H1 (cell line): Measurements from ENCODE around the gene TMEM170A. TPM values are rescaled to one million over a fixed set of nuclear protein-coding genes. Genes with fewer than 3 reads are reported as not detected.

Experiments used
- CTCF ChIA-PET: fragments of 300-600 bp; sonication (Branson Sonifier 250); formaldehyde crosslinking; loops from one replicate; lab custom pipeline; 2021; ENCODE audit not compliant: partially characterized antibody; lab: Charles Lee
- POLR2A ChIA-PET: fragments of 300-600 bp; sonication (Branson Sonifier 250); formaldehyde crosslinking; loops from one replicate; lab custom pipeline; 2021; ENCODE audit warnings: inconsistent platforms; ENCODE audit not compliant: partially characterized antibody; lab: Charles Lee
- DNase-seq, 2 experiments: peaks; one replicate each; pipeline versions ENCODE4 v3.0.0 to v3.0.0-alpha.2; 2010 to 2022; ENCODE audit warnings: low spot score in 2 of 2, low read depth in 1 of 2, mixed read lengths in 1 of 2
- FAIRE-seq: peaks from 2 replicates; lab custom pipeline; 2011; peaks lifted over from hg19 to GRCh38; lab: Jason Lieb, UNC
- H2AFZ ChIP-seq: 2 replicates; pipeline ENCODE4 v1.8.1; 2012; ENCODE audit warnings: low read length, inconsistent platforms
- H2AK5ac ChIP-seq: 2 replicates; pipeline ENCODE4 v1.6.1; 2013; ENCODE audit warnings: low read depth, low read length
- H2BK120ac ChIP-seq: replicated peaks from 2 replicates; pipeline ENCODE3; 2013; ENCODE audit warnings: low read depth, low read length, inconsistent platforms
- H2BK12ac ChIP-seq: 2 replicates; pipeline ENCODE4 v1.6.1; 2013; ENCODE audit warnings: low read depth, low read length
- H2BK15ac ChIP-seq: 2 replicates; pipeline ENCODE4 v1.6.1; 2013; ENCODE audit warnings: low read length
- H2BK20ac ChIP-seq: 2 replicates; pipeline ENCODE4 v1.6.1; 2013; ENCODE audit warnings: low read length
- H2BK5ac ChIP-seq: 2 replicates; pipeline ENCODE4 v1.6.1; 2013; ENCODE audit warnings: low read depth, low read length
- H3K14ac ChIP-seq: 2 replicates; pipeline ENCODE4 v1.6.1; 2013; ENCODE audit warnings: inconsistent platforms; ENCODE audit not compliant: insufficient read length
- H3K18ac ChIP-seq: 2 replicates; pipeline ENCODE4 v1.6.1; 2013; ENCODE audit warnings: low read length; ENCODE audit errors: extremely low read depth
- H3K23ac ChIP-seq: 2 replicates; pipeline ENCODE4 v1.6.1; 2013; ENCODE audit warnings: inconsistent platforms; ENCODE audit not compliant: insufficient read length
- H3K23me2 ChIP-seq: 2 replicates; pipeline ENCODE4 v1.6.1; 2013; ENCODE audit warnings: low read depth, low read length
- H3K27ac ChIP-seq: 2 replicates; pipeline ENCODE4 v1.6.1; 2011; ENCODE audit warnings: low read depth, low read length, inconsistent platforms
- H3K27me3 ChIP-seq, 4 experiments: replicated peaks in 1 of 4; 1 replicate in 1 of 4; 2 replicates in 3 of 4; pipeline versions ENCODE4 v1.6.1 to v1.8.1; 2011 to 2013; ENCODE audit warnings: low read length in 3 of 4, mild to moderate bottlenecking in 3 of 4, inconsistent platforms in 2 of 4, mixed read lengths in 2 of 4, moderate library complexity in 1 of 4; ENCODE audit not compliant: control insufficient read depth in 3 of 4, insufficient read depth in 3 of 4; ENCODE audit errors: extremely low read depth in 1 of 4
- H3K36me3 ChIP-seq, 4 experiments: 2 replicates each; pipeline versions ENCODE4 v1.6.1 to v1.8.1; 2011 to 2013; ENCODE audit warnings: mild to moderate bottlenecking in 4 of 4, low read length in 3 of 4, moderate library complexity in 2 of 4, control low read depth in 1 of 4, inconsistent platforms in 1 of 4; ENCODE audit not compliant: insufficient read depth in 4 of 4, control insufficient read depth in 2 of 4
- H3K4ac ChIP-seq: replicated peaks from 2 replicates; pipeline ENCODE3; 2013; ENCODE audit warnings: low read length, low read depth, mixed read lengths, inconsistent platforms; ENCODE audit not compliant: insufficient read length
- H3K4me1 ChIP-seq, 4 experiments: replicated peaks in 1 of 4; 1 replicate in 1 of 4; 2 replicates in 3 of 4; pipeline versions ENCODE4 v1.6.1 to v1.8.1; 2011 to 2013; ENCODE audit warnings: low read length in 3 of 4, inconsistent platforms in 2 of 4, mixed read lengths in 1 of 4; ENCODE audit not compliant: insufficient read depth in 4 of 4, control insufficient read depth in 3 of 4
- H3K4me2 ChIP-seq, 2 experiments: 2 replicates each; pipeline versions ENCODE4 v1.6.1 to v1.8.1; 2011 to 2013; ENCODE audit warnings: low read depth in 2 of 2, low read length in 2 of 2, control low read depth in 1 of 2, inconsistent platforms in 1 of 2, mild to moderate bottlenecking in 1 of 2; ENCODE audit not compliant: insufficient read depth in 1 of 2
- H3K4me3 ChIP-seq, 4 experiments: fragments of 200-600, 300-600 bp in 1 of 4; sonication (generic), shearing (Covaris generic), sonication (Bioruptor Twin) in 1 of 4; 2 replicates each; pipeline versions ENCODE4 v1.5.1 to v1.8.1; 2011 to 2016; ENCODE audit warnings: low read length in 4 of 4, low read depth in 3 of 4, control low read depth in 2 of 4, inconsistent platforms in 2 of 4, mild to moderate bottlenecking in 2 of 4, mixed read lengths in 1 of 4, moderate library complexity in 1 of 4; ENCODE audit not compliant: insufficient read depth in 2 of 4; ENCODE audit errors: extremely low read depth in 1 of 4
- H3K56ac ChIP-seq: replicated peaks from 2 replicates; pipeline ENCODE3; 2013; ENCODE audit warnings: low read depth, mild to moderate bottlenecking, mixed read lengths, low read length, inconsistent platforms; ENCODE audit not compliant: insufficient read length
- H3K79me1 ChIP-seq: 2 replicates; pipeline ENCODE4 v1.6.1; 2013; ENCODE audit warnings: low read depth, low read length, control low read depth
- H3K79me2 ChIP-seq, 2 experiments: 2 replicates each; pipeline versions ENCODE4 v1.6.1 to v1.8.1; 2012 to 2013; ENCODE audit warnings: low read length in 2 of 2, mild to moderate bottlenecking in 2 of 2, inconsistent platforms in 1 of 2; ENCODE audit not compliant: insufficient read depth in 2 of 2, control insufficient read depth in 1 of 2
- H3K9ac ChIP-seq, 4 experiments: replicated peaks in 1 of 4; 1 replicate in 1 of 4; 2 replicates in 3 of 4; pipeline versions ENCODE4 v1.6.1 to v1.8.1; 2011 to 2013; ENCODE audit warnings: low read depth in 3 of 4, low read length in 3 of 4, control low read depth in 2 of 4, mild to moderate bottlenecking in 2 of 4, moderate library complexity in 2 of 4, inconsistent platforms in 1 of 4; ENCODE audit errors: extremely low read depth in 1 of 4
- H3K9me3 ChIP-seq, 2 experiments: 2 replicates each; pipeline versions ENCODE4 v1.6.1 to v1.8.1; 2012 to 2013; ENCODE audit warnings: mild to moderate bottlenecking in 2 of 2, moderate library complexity in 2 of 2, control low read depth in 1 of 2, inconsistent platforms in 1 of 2, low read depth in 1 of 2, low read length in 1 of 2, mixed read lengths in 1 of 2; ENCODE audit not compliant: insufficient read depth in 2 of 2
- H4K20me1 ChIP-seq, 2 experiments: replicated peaks in 1 of 2; 2 replicates each; pipeline versions ENCODE3 to v1.8.1; 2011 to 2013; ENCODE audit warnings: inconsistent platforms in 2 of 2, low read length in 2 of 2, mild to moderate bottlenecking in 1 of 2; ENCODE audit not compliant: insufficient read depth in 2 of 2, control insufficient read depth in 1 of 2
- H4K5ac ChIP-seq: 2 replicates; pipeline ENCODE4 v1.6.1; 2013; ENCODE audit warnings: low read length, low read depth, mixed read lengths, inconsistent platforms; ENCODE audit not compliant: insufficient read length
- H4K8ac ChIP-seq: 2 replicates; pipeline ENCODE4 v1.8.0; 2013; ENCODE audit warnings: mild to moderate bottlenecking, moderate library complexity, low read length, inconsistent platforms; ENCODE audit not compliant: insufficient read depth; ENCODE audit errors: extremely low read depth
- H4K91ac ChIP-seq: replicated peaks from 2 replicates; pipeline ENCODE3; 2013; ENCODE audit warnings: low read length, mixed read lengths, inconsistent platforms; ENCODE audit not compliant: insufficient read length
- CBX8 ChIP-seq: fragments of 300-800, 300-1000 bp; sonication (generic); IDR thresholded peaks from 2 replicates; pipeline ENCODE4 v1.7.1; 2016; ENCODE audit warnings: low read depth, low read length, borderline replicate concordance
- CEBPB ChIP-seq: IDR thresholded peaks from 2 replicates; pipeline ENCODE4 v1.6.1; 2012; ENCODE audit warnings: low read depth, low read length
- CREB1 ChIP-seq: IDR thresholded peaks from 2 replicates; pipeline ENCODE4 v1.6.1; 2012; ENCODE audit warnings: inconsistent platforms
- EGR1 ChIP-seq: IDR thresholded peaks from 2 replicates; pipeline ENCODE4 v1.6.1; 2011; ENCODE audit warnings: low read depth, low read length, borderline replicate concordance
- EP300 ChIP-seq, 2 experiments: IDR thresholded peaks; 1 replicate in 1 of 2; 2 replicates in 1 of 2; pipeline ENCODE4 v1.6.1; 2011 to 2012; ENCODE audit warnings: low read depth in 2 of 2, low read length in 2 of 2, mild to moderate bottlenecking in 2 of 2, borderline replicate concordance in 1 of 2, inconsistent platforms in 1 of 2, moderate library complexity in 1 of 2
- FOSL1 ChIP-seq: IDR thresholded peaks from 2 replicates; pipeline ENCODE4 v1.6.1; 2011; ENCODE audit warnings: mild to moderate bottlenecking, low read depth, low read length, moderate library complexity; ENCODE audit not compliant: insufficient read depth
- GABPA ChIP-seq: IDR thresholded peaks from 2 replicates; pipeline ENCODE4 v1.6.1; 2011; ENCODE audit warnings: mild to moderate bottlenecking, low read length, moderate library complexity, borderline replicate concordance; ENCODE audit not compliant: insufficient read depth
- HDAC6 ChIP-seq: IDR thresholded peaks from one replicate; pipeline ENCODE4 v1.7.1; 2012; ENCODE audit warnings: low read depth, mild to moderate bottlenecking, inconsistent platforms, low read length, moderate library complexity
- KDM5A ChIP-seq: fragments of 200-600 bp; IDR thresholded peaks from 2 replicates; pipeline ENCODE4 v1.7.1; 2012; ENCODE audit warnings: mild to moderate bottlenecking, low read length, inconsistent platforms, mixed read lengths
- MAFK ChIP-seq: IDR thresholded peaks from 2 replicates; pipeline ENCODE4 v1.6.1; 2012; ENCODE audit warnings: low read depth, mild to moderate bottlenecking, improper control_type of control experiment, low read length
- POLR2A ChIP-seq, 2 experiments: IDR thresholded peaks; 1 replicate in 1 of 2; 2 replicates in 1 of 2; pipeline ENCODE4 v1.6.1; 2011; ENCODE audit warnings: low read depth in 2 of 2, low read length in 2 of 2, mild to moderate bottlenecking in 2 of 2; ENCODE audit errors: control extremely low read depth in 1 of 2
- YY1 ChIP-seq: IDR thresholded peaks from 2 replicates; pipeline ENCODE4 v1.6.1; 2011; ENCODE audit warnings: low read depth, mild to moderate bottlenecking, low read length
- WGBS, 2 experiments: shearing (Covaris generic) in 1 of 2; methylation state at CpG; one replicate each; pipeline versions ENCODE4 v1.1.6 to v1.1.7; 2013 to 2015; ENCODE audit warnings: low lambda C conversion rate in 2 of 2, mixed read lengths in 2 of 2, inconsistent platforms in 1 of 2, low coverage in 1 of 2, missing lambda C conversion rate in 1 of 2; ENCODE audit not compliant: insufficient replicate concordance in 2 of 2, insufficient coverage in 1 of 2, insufficient read length in 1 of 2; ENCODE audit errors: extremely low coverage in 1 of 2, missing lambda C conversion rate in 1 of 2; 5-methylcytosine and 5-hydroxymethylcytosine counted together
- polyA plus RNA-seq, 7 experiments: library from polyadenylated mRNA; depleted of rRNA in 3 of 7; stranded (reverse) in 5 of 7; unstranded in 2 of 7; fragments of >200 nt in 5 of 7; fragments of 200-250 nt in 2 of 7; gene quantifications; 1 replicate in 5 of 7; 2 replicates in 1 of 7; 4 replicates in 1 of 7; pipeline versions ENCODE4 v1.2.1 to v1.2.3, GENCODE V29; 2011 to 2013; ENCODE audit warnings: missing spikeins in 2 of 7, mixed read lengths in 2 of 7
- total RNA-seq: library from RNA; stranded (reverse); fragmentation: NEBNext Ultra II Directional; extraction: Animal tissue kit (Norgen Biotek cat#: 25700); gene quantifications from 2 replicates; pipeline ENCODE4 v1.2.1, GENCODE V29; 2021

The TMEM170A gene
- total and polyA plus RNA-seq, 2 of the 8 experiments (the other 6 are each of a cell fraction or from before 2014, with no cell fraction given) = 22.9 to 56.6 TPM

- H3K79me2 ChIP-seq = no peaks in the 10 kb centered on the region
- no peak overlapping the region for H2AK5ac ChIP-seq
- no peaks in the 10 kb centered on the region for H3K23me2 ChIP-seq
- WGBS, 2 experiments = 96% methylated on average over 2 of the region's 2 CpGs; no CpG with 5 or more reads in 1 of the 2 experiments
- H3K4me1 ChIP-seq = no peaks in the 10 kb centered on the region
- H4K20me1 ChIP-seq = peaks cover 0 to 2% of the 10 kb centered on the region in 2 experiments
- POLR2A ChIA-PET = no interaction called here
- no peak overlapping the region for H4K8ac ChIP-seq
- TF ChIP-seq CREB1 (no peak), EGR1 (no peak), EP300 (IDR thresholded peaks at IDR 0.05; ENCODE audit: borderline replicate concordance in 1 of 2, low read depth in 2 of 2, low read length in 2 of 2) (no peak), MAFK (no peak), KDM5A (no peak), POLR2A (IDR thresholded peaks at IDR 0.05; ENCODE audit: control extremely low read depth in 1 of 2, low read depth in 2 of 2, low read length in 2 of 2) (no peak), GABPA (no peak), CBX8 (no peak), YY1 (no peak), CEBPB (no peak), HDAC6 (no peak), FOSL1 (no peak)
- no peak overlapping the region for H4K91ac ChIP-seq
- H3K27me3 ChIP-seq = no peaks in the 10 kb centered on the region
- no peak overlapping the region for H2BK12ac ChIP-seq
- DNase-seq (no peak), FAIRE-seq (no peak)
- H3K56ac ChIP-seq = no peak overlapping the region
- H3K36me3 ChIP-seq = peaks cover 0 to 20% (median 10%) of the 10 kb centered on the region in 4 experiments; a peak in 7 of 8 replicates
- H3K9ac ChIP-seq = no peak overlapping the region
- no peak overlapping the region for H3K18ac ChIP-seq
- H2BK15ac ChIP-seq = no peak overlapping the region
- H2BK5ac ChIP-seq = no peak overlapping the region; the same call in 1 of the 2 replicates
- peaks cover 4% of the 10 kb centered on the region; the same call in 1 of the 2 replicates for H3K79me1 ChIP-seq
- no peak overlapping the region for H2BK20ac ChIP-seq
- no peak overlapping the region for H4K5ac ChIP-seq
- no peak overlapping the region for H3K23ac ChIP-seq
- no peak overlapping the region for H3K27ac ChIP-seq
- H3K9me3 ChIP-seq = no peaks in the 10 kb centered on the region
- no peak overlapping the region for H3K4me3 ChIP-seq
- no peak overlapping the region for H2AFZ ChIP-seq
- no peak overlapping the region for H3K4ac ChIP-seq
- CTCF ChIA-PET = interaction anchor here (0.7 to 12.3 kb wide), 5 partner anchors 8 to 233 kb away, joined by 3 to 127 read pairs (median 7); no protein-coding TSS in a partner anchor
- no peak overlapping the region for H2BK120ac ChIP-seq
- no peak overlapping the region for H3K4me2 ChIP-seq
- H3K14ac ChIP-seq = no peak overlapping the region
Observed at GRCh38 chr16:75483222-75483621, 18.7 kb upstream of the TMEM170A start.
